NCI-H1092 (cell line): ENCODE results near the gene SVOPL.

Experiments used
- DNase-seq: peaks from one replicate; lab custom pipeline; 2025; lab: John Stamatoyannopoulos, UW

The SVOPL gene

GRCh38 chr7:138658889-138659288 lies 42.3 kb downstream of the SVOPL start:
- DNase-seq = no peak

DNA sequence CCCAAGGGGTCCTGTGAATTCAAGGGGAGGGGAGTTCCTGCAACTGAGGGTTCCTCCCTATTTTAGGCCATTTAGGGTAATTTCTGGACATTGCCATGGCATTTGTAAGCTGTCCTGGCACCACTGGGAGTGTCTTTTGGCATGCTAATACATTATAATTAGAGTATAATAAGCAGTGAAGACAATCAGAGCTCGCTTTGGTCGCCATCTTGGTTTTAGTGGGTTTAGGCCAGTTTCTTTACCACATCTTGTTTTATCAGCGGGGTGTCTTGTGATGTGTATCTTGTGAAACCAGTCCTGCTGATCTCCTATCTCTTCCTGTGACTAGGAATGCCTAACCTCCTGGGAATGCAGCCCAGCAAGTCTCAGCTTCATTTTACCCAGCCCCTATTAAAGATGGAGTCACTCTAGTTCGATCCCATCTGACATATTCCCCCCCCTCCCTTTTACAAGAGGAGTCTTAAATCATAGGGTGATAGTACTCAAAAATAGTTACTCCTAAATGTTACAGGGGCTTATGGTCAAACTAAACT lies 43.2 kb downstream of the SVOPL start:
- no peak for DNase-seq

GRCh38 chr7:138656952-138657351 lies 44.2 kb downstream of the SVOPL start:
- no peak for DNase-seq

DNA sequence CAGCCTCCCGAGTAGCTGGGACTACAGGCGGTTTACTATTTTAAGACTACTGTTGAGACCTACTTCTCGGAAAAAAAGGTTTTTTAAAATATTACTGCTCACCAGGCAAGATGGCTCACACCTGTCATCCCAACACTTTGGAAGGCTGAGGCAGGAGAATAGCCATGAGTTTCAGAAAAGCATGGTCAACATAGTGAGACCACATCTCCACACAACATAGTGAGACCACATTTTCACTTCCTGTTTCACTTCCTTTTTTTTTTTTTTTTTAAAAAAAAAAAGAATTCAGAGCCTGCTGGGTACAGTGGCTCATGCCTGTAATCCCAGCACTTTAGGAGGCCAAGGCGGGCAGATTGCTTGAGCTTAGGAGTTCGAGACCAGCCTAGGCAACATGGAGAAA lies 46.5 kb downstream of the SVOPL start:
- DNase-seq = no peak

DNA sequence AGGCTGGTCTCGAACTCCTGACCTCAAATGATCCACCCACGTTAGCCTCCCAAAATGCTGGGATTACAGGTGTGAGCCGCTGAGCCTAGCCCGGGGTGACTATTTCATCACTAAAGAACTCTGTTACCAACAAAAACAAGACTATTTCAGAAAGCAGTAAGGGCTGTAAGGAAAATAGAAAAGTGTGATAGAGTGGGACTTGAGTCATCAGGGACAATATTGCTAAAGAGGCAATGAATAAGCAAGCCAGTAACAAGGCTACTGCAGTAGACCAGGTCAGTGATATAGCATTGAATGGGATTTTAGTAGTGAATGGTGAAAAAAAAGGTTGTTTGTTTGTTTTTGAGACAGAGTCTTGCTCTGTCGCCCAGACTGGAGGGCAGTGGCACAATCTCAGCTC lies 51.7 kb downstream of the SVOPL start:
- no peak for DNase-seq

- DNase-seq = no peak
Observed at GRCh38 chr7:138645284-138645683, 55.9 kb downstream of the SVOPL start.

DNA sequence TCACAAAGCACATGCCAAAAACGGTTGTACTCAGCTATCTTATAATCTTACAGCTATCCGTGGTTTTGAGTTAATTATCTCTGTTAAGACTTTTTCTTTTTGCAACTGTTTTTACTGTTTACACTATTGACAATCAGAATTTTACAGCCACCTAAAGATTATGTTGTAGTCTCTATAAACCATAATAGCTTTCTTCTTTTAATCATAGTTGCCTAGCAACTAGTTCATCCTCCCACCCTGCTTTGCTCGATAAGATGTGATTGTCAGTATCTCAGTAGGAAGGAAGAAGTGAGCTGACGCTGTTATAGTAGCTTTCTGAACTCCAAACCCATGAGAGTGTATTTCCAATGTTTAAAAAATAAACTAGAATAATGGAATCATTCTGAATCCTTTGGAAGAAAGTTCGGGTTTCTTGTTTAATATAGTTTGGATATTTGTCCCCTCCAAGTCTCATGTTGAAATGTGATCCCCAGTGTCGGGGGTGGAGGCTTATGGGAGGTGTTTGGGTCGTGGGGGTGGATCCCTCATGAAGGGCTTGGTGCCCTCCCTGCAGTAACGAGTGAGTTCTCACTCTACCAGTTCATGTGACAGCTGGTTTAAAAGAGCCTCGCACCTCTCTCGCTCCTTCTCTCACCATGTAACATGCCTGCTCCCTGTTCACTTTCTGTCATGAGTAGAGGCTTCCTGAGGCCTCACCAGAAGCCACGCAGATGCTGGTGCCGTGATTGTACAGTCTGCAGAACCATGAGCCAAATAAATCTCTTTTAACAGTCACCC lies 68.1 kb downstream of the SVOPL start:
- DNase-seq = no peak

GRCh38 chr7:138632384-138632783 lies 68.8 kb downstream of the SVOPL start:
- no peak for DNase-seq

DNA sequence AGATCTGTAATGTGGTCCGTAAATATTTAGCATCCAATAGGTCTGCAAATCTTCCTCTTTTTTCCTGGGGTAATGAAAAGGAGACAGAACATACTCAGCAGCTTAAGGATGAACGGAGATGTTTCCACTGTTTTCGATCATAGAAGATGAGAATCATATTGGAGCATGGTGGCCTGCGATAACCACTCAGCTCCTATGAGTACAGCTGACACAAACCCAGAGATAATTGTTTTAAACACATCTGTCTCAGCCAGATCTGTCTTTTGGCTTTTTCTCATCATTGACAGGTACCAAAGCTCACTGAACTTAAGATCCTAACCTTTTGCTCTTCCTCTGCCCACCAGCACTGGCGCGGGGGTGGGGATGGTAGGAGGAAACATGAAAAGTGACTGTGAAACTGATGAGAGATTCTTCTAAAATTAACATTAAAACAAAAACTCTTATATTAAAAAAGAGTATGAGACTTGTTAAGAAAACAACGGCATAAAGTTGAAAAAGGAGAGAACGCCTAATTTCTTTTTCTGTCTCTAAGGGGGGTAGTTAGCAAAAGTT lies 71.0 kb downstream of the SVOPL start:
- no peak for DNase-seq

DNA sequence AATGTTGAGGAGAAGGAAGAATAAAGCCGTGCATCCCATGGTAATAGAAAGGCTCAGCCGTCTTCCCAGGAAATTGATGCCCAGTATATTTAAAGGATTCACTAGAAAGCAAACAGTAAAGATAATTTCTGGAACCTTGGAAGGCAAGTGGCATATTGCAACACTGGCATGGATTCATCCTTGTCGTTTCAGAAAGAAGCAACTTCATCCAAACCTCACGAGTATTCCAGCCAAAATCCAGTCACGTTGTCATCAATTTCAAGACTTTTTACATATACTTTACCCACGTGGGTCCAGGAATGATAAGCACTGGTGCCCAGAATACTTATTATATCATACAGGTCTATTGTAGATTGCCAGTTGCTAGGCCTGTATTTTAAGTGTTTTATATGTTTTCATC lies 73.8 kb downstream of the SVOPL start:
- no peak for DNase-seq

DNA sequence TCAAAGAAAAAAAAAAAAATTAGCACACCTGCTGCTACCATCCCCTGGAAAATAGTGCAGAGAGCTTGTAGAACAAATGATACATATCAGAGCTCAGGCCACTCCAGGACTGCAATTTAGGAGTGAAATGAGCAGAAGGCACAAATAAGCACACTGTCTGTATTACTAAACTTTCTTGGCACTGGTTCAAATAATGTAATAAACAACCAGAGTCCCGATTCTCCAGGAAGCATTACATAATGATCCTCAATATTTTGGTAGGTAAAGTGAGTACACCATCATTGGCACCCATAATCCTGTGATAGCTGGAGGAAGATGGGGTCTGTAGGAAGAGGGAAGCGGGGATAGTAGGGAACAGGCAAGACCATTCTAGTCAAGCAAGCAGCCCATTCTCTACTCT lies 74.3 kb downstream of the SVOPL start:
- DNase-seq = no peak

GRCh38 chr7:138625849-138626230 lies 75.3 kb downstream of the SVOPL start:
- peak; percentile 14 for DNase-seq

DNA sequence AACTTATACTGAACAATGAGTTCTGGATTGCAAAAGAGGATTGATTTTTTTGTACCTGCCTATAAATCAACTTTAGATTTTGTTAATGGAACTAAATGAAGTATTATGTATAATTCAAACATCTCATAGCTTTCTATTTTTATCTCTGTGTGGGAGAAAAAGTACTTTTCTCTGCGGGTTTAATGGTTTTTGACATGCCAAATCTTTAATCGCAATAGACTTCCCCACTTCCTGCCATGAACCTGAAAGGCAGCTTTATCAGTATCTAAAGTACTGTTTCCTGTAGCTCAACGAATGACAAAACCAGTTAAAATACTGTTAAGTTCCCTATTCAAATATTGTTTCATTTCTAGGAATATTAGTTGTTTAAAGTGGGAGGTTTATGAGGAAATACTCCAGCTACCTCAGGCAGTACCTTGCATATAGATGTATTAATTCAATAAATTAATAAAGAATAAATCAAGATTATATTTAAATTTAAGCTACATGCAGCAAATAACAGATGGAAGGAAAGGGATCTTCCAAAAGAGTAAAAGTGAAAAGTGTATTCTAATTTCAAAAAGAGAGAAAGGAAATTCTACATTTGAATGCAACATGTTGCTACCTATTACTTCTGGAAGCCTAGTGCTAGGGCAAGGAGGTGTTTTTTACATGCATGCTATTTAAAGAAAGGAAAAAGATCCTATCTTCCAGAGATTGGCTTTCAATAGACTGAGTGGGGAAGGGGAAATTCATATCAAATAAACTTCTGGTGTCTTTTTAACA lies 75.9 kb downstream of the SVOPL start:
- no peak for DNase-seq

DNA sequence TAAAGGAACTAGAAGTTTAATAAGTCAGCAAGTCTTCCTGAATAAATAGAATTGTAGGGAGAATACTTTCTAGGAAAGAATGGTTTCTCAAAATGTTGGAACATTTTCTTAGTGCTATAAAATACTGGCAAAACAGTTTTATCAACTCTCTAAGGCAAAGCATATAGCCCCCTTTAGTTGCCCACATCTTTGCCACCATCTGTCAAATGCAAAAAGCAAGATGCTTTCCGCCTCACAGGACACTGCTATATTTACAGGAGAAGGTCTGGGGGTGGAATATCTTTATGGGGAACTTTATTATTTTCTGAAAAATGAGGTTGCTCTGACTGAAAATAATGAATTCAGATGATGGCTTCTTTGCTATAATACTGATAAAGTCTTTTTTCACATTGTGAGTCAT lies 78.3 kb downstream of the SVOPL start:
- no peak for DNase-seq

- no peak for DNase-seq
Observed at GRCh38 chr7:138618933-138619332, 82.2 kb downstream of the SVOPL start.

DNA sequence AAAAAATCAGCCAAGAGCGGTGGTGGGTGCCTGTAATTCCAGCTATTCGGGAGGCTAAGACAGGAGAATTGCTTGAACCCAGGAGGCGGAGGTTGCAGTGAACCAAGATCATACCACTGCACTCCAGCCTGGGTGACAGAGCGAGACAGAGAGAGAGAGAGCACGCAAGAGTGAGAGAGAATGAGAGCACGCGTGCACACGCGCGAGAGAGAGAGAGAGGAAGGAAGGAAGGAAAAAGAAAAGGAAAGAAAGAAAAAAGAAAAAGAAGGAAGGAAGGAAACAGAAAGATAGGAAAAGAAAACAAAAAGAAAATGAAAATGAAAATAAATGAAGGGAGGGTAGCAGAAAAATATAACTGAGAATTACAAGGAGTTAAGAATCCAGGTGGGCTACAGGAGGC lies 82.7 kb downstream of the SVOPL start:
- no peak for DNase-seq

GRCh38 chr7:138616085-138616484 lies 85.1 kb downstream of the SVOPL start:
- no peak for DNase-seq

- no peak for DNase-seq
Observed at GRCh38 chr7:138613630-138614029, 87.5 kb downstream of the SVOPL start.

DNA sequence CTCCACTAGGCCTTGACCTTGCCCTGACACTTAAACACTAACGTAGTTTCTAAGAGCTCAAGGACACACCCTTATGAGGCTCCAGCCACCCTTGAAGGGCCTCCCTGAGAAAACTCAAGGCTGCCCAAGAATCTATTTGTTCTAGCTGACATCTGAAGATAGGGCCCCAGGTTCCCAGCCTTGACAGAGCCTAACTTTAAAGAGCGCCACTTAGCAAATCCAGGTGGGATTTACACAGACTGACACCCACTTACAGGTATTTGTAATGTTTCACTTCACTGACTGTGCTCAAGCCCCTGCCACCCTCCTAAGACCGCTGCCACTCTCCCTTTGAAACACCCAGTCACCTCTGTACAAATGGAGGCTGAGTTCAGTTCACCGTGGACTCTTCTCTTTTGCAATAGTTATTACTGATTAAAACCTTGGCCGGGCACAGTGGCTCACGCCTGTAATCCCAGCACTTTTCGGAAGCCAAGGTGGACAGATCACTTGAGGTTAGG lies 90.4 kb downstream of the SVOPL start:
- DNase-seq = no peak

GRCh38 chr7:138608275-138608674 lies 92.9 kb downstream of the SVOPL start:
- no peak for DNase-seq

GRCh38 chr7:138607216-138608126 lies 93.7 kb downstream of the SVOPL start:
- no peak for DNase-seq

DNA sequence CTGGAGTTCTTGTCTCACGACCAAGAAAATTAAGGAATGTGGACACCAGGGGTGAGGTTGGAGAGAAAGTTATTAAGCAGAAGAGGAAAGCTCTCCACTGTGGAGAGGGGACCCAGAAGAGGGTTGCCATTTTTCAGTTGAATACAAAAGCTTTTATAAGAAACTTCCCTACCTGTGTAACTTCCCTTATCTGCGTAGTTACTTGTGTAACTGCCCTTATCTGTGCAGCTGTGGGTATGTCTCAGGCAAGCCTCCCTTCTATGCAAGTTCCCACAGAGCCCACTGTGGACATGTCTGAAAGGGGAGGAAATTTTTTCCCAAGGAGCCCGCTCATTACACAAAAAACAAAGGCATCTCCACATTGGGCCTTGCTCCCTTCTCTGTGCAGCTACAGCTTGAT lies 94.9 kb downstream of the SVOPL start:
- DNase-seq = no peak
